IMR-90 (cell line): ENCODE measurements around the gene CD300C. TPM values are rescaled to one million over a fixed set of nuclear protein-coding genes. Genes with fewer than 3 reads are reported as not detected.

ENCODE experiments used
- ATAC-seq: fragments of 200-7000 bp; cut with Tn5 transposase; 2 replicates; pipeline ENCODE4 v1.9.1; 2020; ENCODE audit warnings: low read depth, mild to moderate bottlenecking, moderate library complexity
- BruUV-seq: library from RNA; stranded (reverse); fragments of 400-500 nt; replicated peaks from 2 replicates; lab custom pipeline; 2021; lab: Mats Ljungman, UMichigan
- CTCF ChIA-PET: fragments of 300-600 bp; formaldehyde crosslinking; extraction: SDS; loops from one replicate; lab custom pipeline; 2021; ENCODE audit warnings: antibody characterized with exemption; lab: Yijun Ruan, JAX
- POLR2A ChIA-PET: fragments of 300-600 bp; sonication (Branson Sonifier 250); formaldehyde crosslinking; loops from one replicate; lab custom pipeline; 2022; ENCODE audit warnings: antibody characterized with exemption; ENCODE audit not compliant: unreplicated experiment; lab: Charles Lee
- DNase-seq: peaks from one replicate; pipeline ENCODE4 v3.0.0; 2013
- H2AFZ ChIP-seq: replicated peaks from 2 replicates; pipeline ENCODE3; 2013; ENCODE audit warnings: low read length, mild to moderate bottlenecking; ENCODE audit not compliant: poor library complexity
- H2AK5ac ChIP-seq: 2 replicates; pipeline ENCODE4 v1.6.1; 2013; ENCODE audit warnings: low read depth, low read length, inconsistent platforms
- H2AK9ac ChIP-seq: replicated peaks from 2 replicates; pipeline ENCODE3; 2013; ENCODE audit warnings: mild to moderate bottlenecking, low read depth, low read length, moderate library complexity; ENCODE audit not compliant: poor library complexity
- H2BK120ac ChIP-seq: 2 replicates; pipeline ENCODE4 v1.6.1; 2013; ENCODE audit warnings: low read depth, low read length, inconsistent platforms
- H2BK15ac ChIP-seq: 3 replicates; pipeline ENCODE4 v1.6.1; 2013; ENCODE audit warnings: low read depth, low read length, inconsistent platforms
- H2BK20ac ChIP-seq: 2 replicates; pipeline ENCODE4 v1.6.1; 2013; ENCODE audit warnings: low read depth, mild to moderate bottlenecking, inconsistent platforms, low read length, moderate library complexity
- H2BK5ac ChIP-seq: 2 replicates; pipeline ENCODE4 v1.6.1; 2013; ENCODE audit warnings: mild to moderate bottlenecking, low read depth, low read length, inconsistent platforms; ENCODE audit not compliant: poor library complexity, severe bottlenecking
- H3K14ac ChIP-seq: replicated peaks from 2 replicates; pipeline ENCODE4 v1.6.1; 2013; ENCODE audit warnings: low read depth, low read length, inconsistent platforms
- H3K18ac ChIP-seq: 2 replicates; pipeline ENCODE4 v1.6.1; 2013; ENCODE audit warnings: low read depth, low read length, control low read depth
- H3K23ac ChIP-seq: 2 replicates; pipeline ENCODE4 v1.6.1; 2013; ENCODE audit warnings: low read depth, low read length, inconsistent platforms
- H3K27ac ChIP-seq: 2 replicates; pipeline ENCODE4 v1.5.1; 2013; ENCODE audit warnings: mild to moderate bottlenecking, control low read depth, low read length; ENCODE audit not compliant: insufficient read depth
- H3K27me3 ChIP-seq: 2 replicates; pipeline ENCODE4 v1.6.1; 2013; ENCODE audit warnings: low read length; ENCODE audit not compliant: control insufficient read depth, insufficient read depth
- H3K36me3 ChIP-seq: 2 replicates; pipeline ENCODE4 v1.6.1; 2013; ENCODE audit warnings: low read length, mixed read lengths; ENCODE audit not compliant: control insufficient read depth, insufficient read depth
- H3K4ac ChIP-seq: 2 replicates; pipeline ENCODE4 v1.6.1; 2013; ENCODE audit warnings: low read depth, low read length, inconsistent platforms
- H3K4me1 ChIP-seq: 2 replicates; pipeline ENCODE4 v1.6.1; 2013; ENCODE audit warnings: low read length, mixed read lengths; ENCODE audit not compliant: control insufficient read depth, insufficient read depth
- H3K4me2 ChIP-seq: 2 replicates; pipeline ENCODE4 v1.6.1; 2013; ENCODE audit warnings: low read depth, mild to moderate bottlenecking, control low read depth, low read length, moderate library complexity
- H3K4me3 ChIP-seq: 2 replicates; pipeline ENCODE4 v1.5.1; 2013; ENCODE audit warnings: low read depth, mild to moderate bottlenecking, control low read depth, low read length, moderate library complexity; ENCODE audit not compliant: insufficient read depth
- H3K56ac ChIP-seq: 2 replicates; pipeline ENCODE4 v1.6.1; 2013; ENCODE audit warnings: low read length, inconsistent platforms; ENCODE audit not compliant: insufficient read depth; ENCODE audit errors: extremely low read depth
- H3K79me1 ChIP-seq, 2 experiments: 2 replicates each; pipeline ENCODE4 v1.6.1; 2013; ENCODE audit warnings: low read length in 2 of 2, inconsistent platforms in 1 of 2, low read depth in 1 of 2
- H3K9ac ChIP-seq: 2 replicates; pipeline ENCODE4 v1.6.1; 2013; ENCODE audit warnings: low read depth, low read length, control low read depth
- H3K9me1 ChIP-seq: 2 replicates; pipeline ENCODE4 v1.6.1; 2013; ENCODE audit warnings: low read length, inconsistent platforms; ENCODE audit not compliant: insufficient read depth
- H3K9me3 ChIP-seq: 2 replicates; pipeline ENCODE4 v1.6.1; 2013; ENCODE audit warnings: low read length; ENCODE audit not compliant: control insufficient read depth, insufficient read depth
- H4K20me1 ChIP-seq: 2 replicates; pipeline ENCODE4 v1.6.1; 2013; ENCODE audit warnings: low read length, inconsistent platforms; ENCODE audit not compliant: insufficient read depth
- H4K5ac ChIP-seq: 2 replicates; pipeline ENCODE4 v1.6.1; 2013; ENCODE audit warnings: mild to moderate bottlenecking, low read depth, low read length, control low read depth
- H4K8ac ChIP-seq, 2 experiments: 2 replicates each; pipeline ENCODE4 v1.6.1; 2013; ENCODE audit warnings: low read depth in 2 of 2, low read length in 2 of 2, control low read depth in 1 of 2, inconsistent platforms in 1 of 2
- H4K91ac ChIP-seq: 2 replicates; pipeline ENCODE4 v1.6.1; 2013; ENCODE audit warnings: low read depth, low read length, inconsistent platforms; ENCODE audit not compliant: insufficient read depth
- BHLHE40 ChIP-seq: fragments of 150-350 bp; IDR thresholded peaks from 2 replicates; pipeline ENCODE4 v1.6.1; 2016; ENCODE audit warnings: mild to moderate bottlenecking, low read depth, low read length
- CEBPB ChIP-seq: IDR thresholded peaks from 2 replicates; pipeline ENCODE4 v1.6.1; 2012; ENCODE audit warnings: low read depth, low read length, improper control_type of control experiment
- CHD1 ChIP-seq: IDR thresholded peaks from 2 replicates; pipeline ENCODE4 v1.6.1; 2012; ENCODE audit warnings: low read depth, low read length, improper control_type of control experiment
- CTCF ChIP-seq: conservative IDR thresholded peaks from 2 replicates; pipeline ENCODE4 v1.5.1; 2012; ENCODE audit warnings: mild to moderate bottlenecking, low read depth, low read length, improper control_type of control experiment
- FOS ChIP-seq: fragments of 150-350 bp; IDR thresholded peaks from 2 replicates; pipeline ENCODE4 v1.6.1; 2016; ENCODE audit warnings: low read depth, low read length
- MAFK ChIP-seq: IDR thresholded peaks from 2 replicates; pipeline ENCODE4 v1.6.1; 2012; ENCODE audit warnings: low read depth, low read length, improper control_type of control experiment
- MAZ ChIP-seq: IDR thresholded peaks from 2 replicates; pipeline ENCODE4 v1.6.1; 2012; ENCODE audit warnings: low read depth, mild to moderate bottlenecking, low read length, improper control_type of control experiment, moderate library complexity, borderline replicate concordance
- MXI1 ChIP-seq: IDR thresholded peaks from 2 replicates; pipeline ENCODE4 v1.6.1; 2012; ENCODE audit warnings: low read depth, mild to moderate bottlenecking, low read length, moderate library complexity, borderline replicate concordance
- NFE2L2 ChIP-seq: fragments of 150-350 bp; IDR thresholded peaks from 2 replicates; pipeline ENCODE4 v1.6.1; 2016; ENCODE audit warnings: low read depth, mild to moderate bottlenecking, low read length
- POLR2A ChIP-seq: IDR thresholded peaks from 2 replicates; pipeline ENCODE4 v1.6.1; 2012; ENCODE audit warnings: mild to moderate bottlenecking, low read depth, low read length
- RAD21 ChIP-seq: IDR thresholded peaks from 2 replicates; pipeline ENCODE4 v1.6.1; 2012; ENCODE audit warnings: low read length, improper control_type of control experiment
- RCOR1 ChIP-seq: IDR thresholded peaks from 2 replicates; pipeline ENCODE4 v1.6.1; 2012; ENCODE audit warnings: mild to moderate bottlenecking, low read length, improper control_type of control experiment; ENCODE audit not compliant: insufficient replicate concordance
- RFX5 ChIP-seq: IDR thresholded peaks from 2 replicates; pipeline ENCODE4 v1.8.0; 2012; ENCODE audit warnings: low read depth, mild to moderate bottlenecking, low read length, moderate library complexity
- SMC3 ChIP-seq: fragments of 150-350 bp; IDR thresholded peaks from 2 replicates; pipeline ENCODE4 v1.6.1; 2016; ENCODE audit warnings: low read depth, mild to moderate bottlenecking, antibody characterized with exemption, low read length, moderate library complexity
- WGBS, 2 experiments: methylation state at CpG; one replicate each; pipeline versions ENCODE4 v1.1.5 to v1.1.7; 2013; ENCODE audit warnings: missing lambda C conversion rate in 2 of 2; ENCODE audit not compliant: insufficient read length in 1 of 2; ENCODE audit errors: extremely low coverage in 2 of 2; 5-methylcytosine and 5-hydroxymethylcytosine counted together
- dilution Hi-C: fragments of 300-500 bp; cut with HindIII; formaldehyde crosslinking; loops from one replicate; pipeline ENCODE4 v1.14.3; 2018; ENCODE audit warnings: low sequenced_read_pairs; ENCODE audit not compliant: unreplicated experiment
- in situ Hi-C: fragments of 300-500 bp; cut with MboI; formaldehyde crosslinking; loops from 3 replicates; pipeline ENCODE4 v1.14.3; 2019; ENCODE audit warnings: low sequenced_read_pairs, inconsistent platforms, mixed read lengths
- intact Hi-C: fragments of 100-400 bp; cut with micrococcal nuclease; formaldehyde crosslinking; loops from 2 replicates; pipeline ENCODE4 v1.10.0; 2022
- polyA plus RNA-seq, 3 experiments: library from polyadenylated mRNA; depleted of rRNA; stranded (reverse); fragments of >200 nt; gene quantifications; 2 replicates each; pipeline ENCODE4 v1.2.3, GENCODE V29; 2012; ENCODE audit warnings: low replicate concordance in 1 of 3
- total RNA-seq: library from RNA; depleted of rRNA; stranded (reverse); fragments of >200 nt; gene quantifications from 2 replicates; pipeline ENCODE4 v1.2.3, GENCODE V29; 2012
- TF ChIP-seq, protein P1 (sequence below): fragments of 150-350 bp; IDR thresholded peaks from 2 replicates; pipeline ENCODE4 v1.6.1; 2016; ENCODE audit warnings: low read depth, mild to moderate bottlenecking, low read length, moderate library complexity, borderline replicate concordance
- TF ChIP-seq, protein P2 (sequence below): fragments of 150-350 bp; IDR thresholded peaks from 2 replicates; pipeline ENCODE4 v1.6.1; 2017; ENCODE audit warnings: mild to moderate bottlenecking, antibody characterized with exemption, low read length, low read depth

CD300C gene
- total and polyA plus RNA-seq, 2 of the 4 experiments (the other 2 are of a cell fraction), result not detected

- H3K18ac ChIP-seq, result no peak overlapping the region
- dilution Hi-C loops, result no loop called here
- H3K9me1 ChIP-seq, result no peaks in the 10 kb centered on the region
- no peak overlapping the region for H2AK5ac ChIP-seq
- no peaks in the 10 kb centered on the region for H4K20me1 ChIP-seq
- H4K91ac ChIP-seq, result no peak overlapping the region
- no peak overlapping the region for H2AK9ac ChIP-seq
- DNase-seq (no peak), ATAC-seq (no peak)
- H2BK5ac ChIP-seq, result no peak overlapping the region
- no peak overlapping the region for H3K9ac ChIP-seq
- no peak overlapping the region for H3K27ac ChIP-seq
- BruUV-seq, result no TSS peak
- no peak for TF ChIP-seq SMC3
- TF ChIP-seq RAD21, result no peak
- TF ChIP-seq BHLHE40, result no peak
- no peak for TF ChIP-seq FOS
- no peak for TF ChIP-seq CHD1
- TF ChIP-seq CEBPB, result no peak
- TF ChIP-seq NFE2L2, result no peak
- TF ChIP-seq RFX5, result no peak
- no peak for TF ChIP-seq RCOR1
- TF ChIP-seq, protein P1, sequence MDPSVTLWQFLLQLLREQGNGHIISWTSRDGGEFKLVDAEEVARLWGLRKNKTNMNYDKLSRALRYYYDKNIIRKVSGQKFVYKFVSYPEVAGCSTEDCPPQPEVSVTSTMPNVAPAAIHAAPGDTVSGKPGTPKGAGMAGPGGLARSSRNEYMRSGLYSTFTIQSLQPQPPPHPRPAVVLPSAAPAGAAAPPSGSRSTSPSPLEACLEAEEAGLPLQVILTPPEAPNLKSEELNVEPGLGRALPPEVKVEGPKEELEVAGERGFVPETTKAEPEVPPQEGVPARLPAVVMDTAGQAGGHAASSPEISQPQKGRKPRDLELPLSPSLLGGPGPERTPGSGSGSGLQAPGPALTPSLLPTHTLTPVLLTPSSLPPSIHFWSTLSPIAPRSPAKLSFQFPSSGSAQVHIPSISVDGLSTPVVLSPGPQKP, result no peak
- no peak for TF ChIP-seq CTCF
- no peak for TF ChIP-seq MXI1
- TF ChIP-seq, protein P2, sequence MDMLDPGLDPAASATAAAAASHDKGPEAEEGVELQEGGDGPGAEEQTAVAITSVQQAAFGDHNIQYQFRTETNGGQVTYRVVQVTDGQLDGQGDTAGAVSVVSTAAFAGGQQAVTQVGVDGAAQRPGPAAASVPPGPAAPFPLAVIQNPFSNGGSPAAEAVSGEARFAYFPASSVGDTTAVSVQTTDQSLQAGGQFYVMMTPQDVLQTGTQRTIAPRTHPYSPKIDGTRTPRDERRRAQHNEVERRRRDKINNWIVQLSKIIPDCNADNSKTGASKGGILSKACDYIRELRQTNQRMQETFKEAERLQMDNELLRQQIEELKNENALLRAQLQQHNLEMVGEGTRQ, result no peak
- TF ChIP-seq MAFK, result no peak
- TF ChIP-seq MAZ, result no peak
- no peak for TF ChIP-seq POLR2A
- no peaks in the 10 kb centered on the region for H3K4me1 ChIP-seq
- in situ Hi-C loops, result no loop called here
- no peak overlapping the region for H2AFZ ChIP-seq
- 83% methylated on average over 1 of the region's 9 CpGs; no CpG with 5 or more reads in 1 of the 2 experiments for WGBS, 2 experiments
- no peaks in the 10 kb centered on the region for H3K27me3 ChIP-seq
- no peaks in the 10 kb centered on the region for H3K79me1 ChIP-seq
- no peaks in the 10 kb centered on the region for H3K36me3 ChIP-seq
- POLR2A ChIA-PET, result no interaction called here
- intact Hi-C loops, result no loop called here
- H3K9me3 ChIP-seq, result peaks cover 21% of the 10 kb centered on the region
- CTCF ChIA-PET, result no interaction called here
- H3K4me3 ChIP-seq, result no peak overlapping the region
- no peak overlapping the region for H3K4ac ChIP-seq
- H2BK20ac ChIP-seq, result no peak overlapping the region
- H3K4me2 ChIP-seq, result no peak overlapping the region
- H2BK15ac ChIP-seq, result no peak overlapping the region
- no peak overlapping the region for H2BK120ac ChIP-seq
- no peak overlapping the region for H3K23ac ChIP-seq
- H3K56ac ChIP-seq, result no peak overlapping the region
- no peak overlapping the region for H3K14ac ChIP-seq
- no peak overlapping the region for H4K5ac ChIP-seq
- no peak overlapping the region for H4K8ac ChIP-seq
These were observed 33.1 kb upstream of the CD300C start for GRCh38 chr17:74578979-74579378.
